ENCODE results near the gene HS1BP3.
A peak's percentile ranks its signal among the peaks of the same experiment; 100 is the strongest.

HS1BP3 gene

GRCh38 chr2:20577495-20578235, 73.2 kb downstream of the HS1BP3 start:
- TF ChIP-seq CTCF (IDR thresholded peaks at IDR 0.05; ENCODE audit: extremely low read depth, missing control alignments), result no peak
- no peak for DNase-seq (ENCODE audit: low spot score)

GRCh38 chr2:20576598-20577115, 74.2 kb downstream of the HS1BP3 start:
- TF ChIP-seq CTCF (IDR thresholded peaks at IDR 0.05; ENCODE audit: extremely low read depth, missing control alignments), result no peak
- DNase-seq (ENCODE audit: low spot score), result peak; percentile 77

- no peak for TF ChIP-seq CTCF (IDR thresholded peaks at IDR 0.05; ENCODE audit: extremely low read depth, missing control alignments)
- no peak for DNase-seq (ENCODE audit: low spot score)
Observed at GRCh38 chr2:20575935-20576597, 74.8 kb downstream of the HS1BP3 start.

GRCh38 chr2:20575414-20575813, 75.5 kb downstream of the HS1BP3 start:
- DNase-seq (ENCODE audit: low spot score), result no peak
- TF ChIP-seq CTCF (IDR thresholded peaks at IDR 0.05; ENCODE audit: extremely low read depth, missing control alignments), result no peak

GRCh38 chr2:20574930-20575329, 76.0 kb downstream of the HS1BP3 start:
- no peak for TF ChIP-seq CTCF (IDR thresholded peaks at IDR 0.05; ENCODE audit: extremely low read depth, missing control alignments)
- no peak for DNase-seq (ENCODE audit: low spot score)

- no peak for DNase-seq (ENCODE audit: low spot score)
- TF ChIP-seq CTCF (IDR thresholded peaks at IDR 0.05; ENCODE audit: extremely low read depth, missing control alignments), result no peak
Observed at GRCh38 chr2:20574423-20574911, 76.4 kb downstream of the HS1BP3 start.
